OCI-LY3 (cell line): ENCODE measurements around the gene MCTP2.

Source experiments
- EZH2phosphoT487 ChIP-seq: fragments of 200-600 bp; shearing (Covaris generic); IDR thresholded peaks from 2 replicates; pipeline ENCODE4 v1.6.1; 2018; ENCODE audit warnings: antibody characterized with exemption, mixed run types, low read depth
- TF ChIP-seq, protein P1 (sequence below): fragments of 200-600, 300-600 bp; sonication (generic); IDR thresholded peaks from 2 replicates; pipeline ENCODE4 v1.5.1; 2014; ENCODE audit warnings: antibody characterized with exemption, low read length, low read depth

DNA sequence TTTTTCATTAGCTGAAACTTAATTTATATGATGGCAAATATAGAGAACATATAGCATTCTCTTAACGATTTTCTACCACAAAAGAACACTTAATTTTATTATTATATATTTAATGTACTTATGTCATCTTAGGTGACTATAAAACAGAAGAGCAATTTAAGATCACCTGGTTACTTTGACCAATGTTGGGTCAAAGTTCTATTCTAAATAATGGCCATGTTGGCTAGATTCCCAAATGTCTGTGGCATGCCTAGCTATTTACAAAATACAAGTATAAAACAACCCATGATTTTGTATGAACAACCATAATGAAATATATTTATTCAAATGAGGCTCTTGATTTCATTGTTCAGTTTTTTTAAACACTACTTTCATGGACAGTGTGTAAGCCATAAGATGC is 200.9 kb downstream of the MCTP2 start:
- TF ChIP-seq, protein P1, sequence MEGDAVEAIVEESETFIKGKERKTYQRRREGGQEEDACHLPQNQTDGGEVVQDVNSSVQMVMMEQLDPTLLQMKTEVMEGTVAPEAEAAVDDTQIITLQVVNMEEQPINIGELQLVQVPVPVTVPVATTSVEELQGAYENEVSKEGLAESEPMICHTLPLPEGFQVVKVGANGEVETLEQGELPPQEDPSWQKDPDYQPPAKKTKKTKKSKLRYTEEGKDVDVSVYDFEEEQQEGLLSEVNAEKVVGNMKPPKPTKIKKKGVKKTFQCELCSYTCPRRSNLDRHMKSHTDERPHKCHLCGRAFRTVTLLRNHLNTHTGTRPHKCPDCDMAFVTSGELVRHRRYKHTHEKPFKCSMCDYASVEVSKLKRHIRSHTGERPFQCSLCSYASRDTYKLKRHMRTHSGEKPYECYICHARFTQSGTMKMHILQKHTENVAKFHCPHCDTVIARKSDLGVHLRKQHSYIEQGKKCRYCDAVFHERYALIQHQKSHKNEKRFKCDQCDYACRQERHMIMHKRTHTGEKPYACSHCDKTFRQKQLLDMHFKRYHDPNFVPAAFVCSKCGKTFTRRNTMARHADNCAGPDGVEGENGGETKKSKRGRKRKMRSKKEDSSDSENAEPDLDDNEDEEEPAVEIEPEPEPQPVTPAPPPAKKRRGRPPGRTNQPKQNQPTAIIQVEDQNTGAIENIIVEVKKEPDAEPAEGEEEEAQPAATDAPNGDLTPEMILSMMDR = no peak
- TF ChIP-seq EZH2phosphoT487 = no peak
